ENCODE data around the gene KLHL36.

DNA sequence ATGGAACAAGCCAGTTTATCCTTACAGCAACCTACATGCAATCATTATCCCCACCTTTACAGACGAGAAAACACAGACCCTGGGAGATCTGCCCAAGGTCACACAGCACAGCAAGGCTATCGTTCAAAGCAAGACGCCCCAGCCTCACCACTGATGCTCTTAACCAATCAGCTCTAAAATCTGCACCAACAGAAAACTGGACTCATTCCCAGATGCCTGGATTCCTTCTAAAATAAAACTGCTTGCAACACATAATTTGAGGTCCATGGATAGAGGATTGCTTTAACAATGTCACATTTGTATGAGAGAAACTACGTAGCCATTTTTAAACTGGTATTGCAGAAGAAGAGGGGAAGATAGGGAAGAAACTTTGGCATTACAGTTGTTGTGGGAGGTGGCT, 37.3 kb upstream of the KLHL36 start:
- TF ChIP-seq, protein P1, sequence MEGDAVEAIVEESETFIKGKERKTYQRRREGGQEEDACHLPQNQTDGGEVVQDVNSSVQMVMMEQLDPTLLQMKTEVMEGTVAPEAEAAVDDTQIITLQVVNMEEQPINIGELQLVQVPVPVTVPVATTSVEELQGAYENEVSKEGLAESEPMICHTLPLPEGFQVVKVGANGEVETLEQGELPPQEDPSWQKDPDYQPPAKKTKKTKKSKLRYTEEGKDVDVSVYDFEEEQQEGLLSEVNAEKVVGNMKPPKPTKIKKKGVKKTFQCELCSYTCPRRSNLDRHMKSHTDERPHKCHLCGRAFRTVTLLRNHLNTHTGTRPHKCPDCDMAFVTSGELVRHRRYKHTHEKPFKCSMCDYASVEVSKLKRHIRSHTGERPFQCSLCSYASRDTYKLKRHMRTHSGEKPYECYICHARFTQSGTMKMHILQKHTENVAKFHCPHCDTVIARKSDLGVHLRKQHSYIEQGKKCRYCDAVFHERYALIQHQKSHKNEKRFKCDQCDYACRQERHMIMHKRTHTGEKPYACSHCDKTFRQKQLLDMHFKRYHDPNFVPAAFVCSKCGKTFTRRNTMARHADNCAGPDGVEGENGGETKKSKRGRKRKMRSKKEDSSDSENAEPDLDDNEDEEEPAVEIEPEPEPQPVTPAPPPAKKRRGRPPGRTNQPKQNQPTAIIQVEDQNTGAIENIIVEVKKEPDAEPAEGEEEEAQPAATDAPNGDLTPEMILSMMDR (IDR thresholded peaks at IDR 0.05) = no peak
- no peak for TF ChIP-seq POLR2A (IDR thresholded peaks at IDR 0.05)

All from vagina (tissue), 2 donors.